ENCODE data around the gene ZBTB20. TPM values are rescaled to one million over a fixed set of nuclear protein-coding genes. Genes with fewer than 3 reads are reported as not detected.

Gene ZBTB20
- total and polyA plus RNA-seq, 9 donors: 4.3 to 160 (median 107) TPM

DNA sequence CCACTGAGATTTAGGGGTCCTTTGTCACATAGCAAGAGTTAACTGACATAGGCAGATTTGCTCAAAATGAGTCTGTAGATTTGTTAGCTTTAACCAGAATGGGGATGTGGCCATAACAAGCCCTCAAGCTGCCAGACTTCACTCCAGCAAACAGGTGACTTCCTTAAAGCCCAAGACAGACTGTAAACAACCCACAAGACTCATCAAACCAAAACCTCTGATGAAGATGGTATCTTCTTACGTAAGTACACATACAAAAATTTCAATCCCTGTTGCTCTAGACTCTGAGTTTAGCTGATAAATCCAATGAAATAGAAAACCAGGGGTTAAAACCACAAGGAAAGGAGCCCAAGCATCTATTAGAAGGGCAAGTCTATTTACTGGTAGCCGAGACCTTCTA lies 18.2 kb upstream of the ZBTB20 start:
- intact Hi-C loops (cut with DNase I): loop anchor here in 3 of 4 donors (5.0 to 10.0 kb wide), 3 partner anchors 780 to 1413 kb away; no protein-coding TSS in a partner anchor
- TF ChIP-seq POLR2A (IDR thresholded peaks at IDR 0.05) (no peak), CTCF (IDR thresholded peaks at IDR 0.05) (no peak), EP300 (IDR thresholded peaks at IDR 0.05) (no peak)
- 85 to 93% (median 92%) methylated on average over 2 of the region's 2 CpGs for WGBS, 3 donors
- no peaks in the 10 kb centered on the region for H3K9me3 ChIP-seq
- H3K4me3 ChIP-seq: no peak overlapping the region
- no peak for DNase-seq
- no peaks in the 10 kb centered on the region for H3K27me3 ChIP-seq
- H3K36me3 ChIP-seq: no peaks in the 10 kb centered on the region
- no peaks in the 10 kb centered on the region for H3K4me1 ChIP-seq (ENCODE audit: insufficient read depth)
- no peak overlapping the region for H3K27ac ChIP-seq

- no peak for DNase-seq
- H3K36me3 ChIP-seq: no peaks in the 10 kb centered on the region
- 89 to 95% (median 90%) methylated on average over 3 of the region's 3 CpGs for WGBS, 3 donors
- H3K27me3 ChIP-seq: no peaks in the 10 kb centered on the region
- no peak for TF ChIP-seq POLR2A (IDR thresholded peaks at IDR 0.05)
- TF ChIP-seq CTCF (IDR thresholded peaks at IDR 0.05): no peak
- no peak for TF ChIP-seq EP300 (IDR thresholded peaks at IDR 0.05)
- H3K9me3 ChIP-seq: no peaks in the 10 kb centered on the region
- H3K4me3 ChIP-seq: no peak overlapping the region
- H3K27ac ChIP-seq: no peak overlapping the region
- intact Hi-C loops (cut with DNase I): loop anchor here in 3 of 4 donors (5.0 to 10.0 kb wide), 3 partner anchors 780 to 1412 kb away; no protein-coding TSS in a partner anchor
- no peaks in the 10 kb centered on the region for H3K4me1 ChIP-seq (ENCODE audit: insufficient read depth)
Measured at GRCh38 chr3:115164374-115165221, 17.5 kb upstream of the ZBTB20 start.

DNA sequence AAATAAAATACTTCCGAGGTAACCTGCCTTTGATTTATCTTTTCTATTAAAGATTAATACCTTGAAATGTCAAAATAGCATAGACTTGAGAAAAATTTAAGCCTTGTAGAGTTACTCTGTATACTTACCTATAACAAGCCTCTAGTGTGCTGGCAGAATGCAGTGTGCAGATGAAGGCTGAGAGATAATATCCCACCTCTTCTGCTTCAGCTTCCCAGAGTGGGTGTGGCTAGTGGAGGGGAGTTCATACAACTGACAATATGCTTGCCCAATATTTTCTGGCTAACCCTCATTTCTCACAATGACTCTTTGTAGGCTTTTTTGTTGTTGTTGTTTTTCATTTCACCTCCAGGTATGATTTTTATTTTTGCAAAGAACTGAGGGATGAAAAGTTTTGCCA lies 15.7 kb upstream of the ZBTB20 start:
- no peak for TF ChIP-seq CTCF (IDR thresholded peaks at IDR 0.05)
- TF ChIP-seq POLR2A (IDR thresholded peaks at IDR 0.05): no peak
- no peak for TF ChIP-seq EP300 (IDR thresholded peaks at IDR 0.05)
- DNase-seq: no peak
- Histone ChIP-seq H3K27ac (no peak overlapping the region), H3K27me3 (no peaks in the 10 kb centered on the region), H3K4me3 (no peak overlapping the region), H3K36me3 (no peaks in the 10 kb centered on the region), H3K9me3 (no peaks in the 10 kb centered on the region), H3K4me1 (ENCODE audit: insufficient read depth) (no peaks in the 10 kb centered on the region)
- intact Hi-C loops (cut with DNase I): loop anchor here in 2 of 4 donors (10.0 kb wide), 2 partner anchors 778 to 1008 kb away; no protein-coding TSS in a partner anchor
- WGBS, 3 donors: 61 to 74% (median 62%) methylated on average over 1 of the region's 1 CpG

DNA sequence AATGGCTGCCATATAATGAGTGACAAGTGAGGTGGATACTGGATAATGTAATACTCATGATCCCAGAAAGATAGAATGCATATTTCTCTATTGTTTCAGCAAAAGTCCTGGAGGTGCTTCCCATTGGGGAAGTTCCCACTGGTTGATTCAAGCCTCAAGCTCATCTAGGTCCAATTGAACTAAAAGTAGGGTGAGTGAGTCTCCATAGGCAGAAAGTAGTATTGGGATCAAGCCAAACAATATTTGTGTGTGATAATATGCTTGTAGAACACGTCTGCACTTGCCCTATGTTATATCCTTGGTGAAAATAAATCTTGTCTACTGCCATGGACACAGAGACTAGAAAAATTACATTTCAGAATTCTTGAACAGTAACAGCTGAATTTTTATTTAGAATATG lies 14.8 kb upstream of the ZBTB20 start:
- WGBS, 3 donors: 38 to 50% (median 48%) methylated on average over 1 of the region's 1 CpG
- TF ChIP-seq POLR2A (IDR thresholded peaks at IDR 0.05) (no peak), EP300 (IDR thresholded peaks at IDR 0.05) (no peak), CTCF (IDR thresholded peaks at IDR 0.05) (no peak)
- Histone ChIP-seq H3K27me3 (no peaks in the 10 kb centered on the region), H3K4me3 (no peak overlapping the region), H3K9me3 (no peaks in the 10 kb centered on the region), H3K36me3 (no peaks in the 10 kb centered on the region), H3K4me1 (ENCODE audit: insufficient read depth) (no peaks in the 10 kb centered on the region), H3K27ac (no peak overlapping the region)
- intact Hi-C loops (cut with DNase I): loop anchor here in 2 of 4 donors (10.0 kb wide), 2 partner anchors 777 to 1007 kb away; no protein-coding TSS in a partner anchor
- no peak for DNase-seq
